Activated naive CD4-positive, alpha-beta T cell treated with anti-CD3 and anti-CD28 coated beads, Interleukin-2, amount 50 U/mL, for 72 hours (primary cell): ENCODE results near the gene ITPK1. TPM values are rescaled to one million over a fixed set of nuclear protein-coding genes. Genes with fewer than 3 reads are reported as not detected.

Experiments
- ATAC-seq, 2 donors: fragments of 150-1000 bp; cut with Tn5 transposase; 2 replicates each; pipeline ENCODE4 v1.10.0; 2021; ENCODE audit warnings: mild to moderate bottlenecking in 2 of 2, moderate library complexity in 2 of 2
- DNase-seq, 2 donors: peaks; one replicate each; pipeline ENCODE4 v3.0.0; 2021 to 2022; ENCODE audit warnings: low spot score in 2 of 2
- H3K27ac Mint-ChIP-seq, 2 donors: one replicate each; pipeline ENCODE4 v1.8.0; 2022; ENCODE audit warnings: mild to moderate bottlenecking in 2 of 2, mixed read lengths in 2 of 2
- H3K36me3 Mint-ChIP-seq, 2 donors: one replicate each; pipeline ENCODE4 v1.8.0; 2022; ENCODE audit warnings: mixed read lengths in 2 of 2
- H3K9me3 Mint-ChIP-seq, 2 donors: one replicate each; pipeline ENCODE4 v1.8.0; 2022; ENCODE audit warnings: mixed read lengths in 2 of 2
- total RNA-seq, 2 donors: library from RNA; stranded (reverse); gene quantifications; one replicate each; pipeline ENCODE4 v1.2.3, GENCODE V29; 2022

Gene ITPK1
- total RNA-seq, 2 donors from 2014 or later: 15.2 to 33.2 TPM

DNA sequence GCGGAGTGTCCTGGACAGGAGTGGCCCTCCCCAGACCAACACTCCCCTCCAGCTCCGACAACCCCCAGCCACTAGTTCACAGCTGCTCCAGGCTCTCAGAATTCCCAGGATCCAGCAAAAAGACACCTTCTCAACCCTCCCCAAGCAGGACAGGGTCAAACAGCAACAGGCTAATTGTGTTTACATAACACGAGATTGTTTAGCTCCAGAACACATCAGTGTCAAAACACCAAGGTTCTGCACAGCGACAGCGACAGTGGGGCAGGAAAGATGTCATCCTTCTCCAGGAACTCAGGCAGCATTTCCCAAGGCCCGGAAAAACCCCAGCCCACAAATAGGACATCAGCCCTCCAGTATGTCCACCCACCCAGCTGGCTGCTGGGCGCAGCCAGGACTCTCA, 16.5 kb downstream of the ITPK1 start:
- no peaks in the 10 kb centered on the region for H3K36me3 Mint-ChIP-seq
- H3K27ac Mint-ChIP-seq: no peak overlapping the region
- DNase-seq: no peak
- no peak for ATAC-seq
- no peaks in the 10 kb centered on the region for H3K9me3 Mint-ChIP-seq

DNA sequence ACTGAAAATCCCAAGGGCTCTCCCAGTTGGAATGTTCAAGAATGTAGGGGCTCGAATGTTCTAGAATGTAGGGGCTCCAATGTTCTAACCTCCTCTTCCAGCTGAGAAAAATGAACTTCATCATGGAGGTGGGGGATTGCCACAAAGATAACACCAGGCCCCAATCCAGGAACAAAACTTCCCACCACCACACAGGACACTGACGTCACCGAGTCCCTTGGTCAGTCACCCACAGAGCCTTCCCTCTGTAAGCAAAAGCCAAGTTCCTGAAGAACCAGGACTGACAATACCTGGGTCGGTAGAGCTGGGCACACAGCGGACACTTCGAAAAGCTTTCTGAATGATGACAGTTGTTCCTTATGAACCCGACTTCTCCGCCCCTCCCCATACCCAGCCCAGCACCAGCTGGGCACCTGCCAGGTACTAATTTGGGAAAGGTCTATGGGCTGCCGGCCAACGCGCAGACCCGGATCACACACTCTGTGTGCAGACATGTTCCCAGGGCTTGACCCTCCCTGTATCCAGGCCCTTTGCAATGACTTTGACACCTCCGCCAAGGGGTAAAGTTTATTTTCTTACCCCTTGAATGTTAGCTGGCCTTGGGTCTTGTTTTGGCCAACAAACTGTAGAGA, 18.9 kb downstream of the ITPK1 start:
- H3K27ac Mint-ChIP-seq: peak overlapping the region in 1 of 2 donors; percentile 50
- no peaks in the 10 kb centered on the region for H3K9me3 Mint-ChIP-seq
- H3K36me3 Mint-ChIP-seq: no peaks in the 10 kb centered on the region

DNA sequence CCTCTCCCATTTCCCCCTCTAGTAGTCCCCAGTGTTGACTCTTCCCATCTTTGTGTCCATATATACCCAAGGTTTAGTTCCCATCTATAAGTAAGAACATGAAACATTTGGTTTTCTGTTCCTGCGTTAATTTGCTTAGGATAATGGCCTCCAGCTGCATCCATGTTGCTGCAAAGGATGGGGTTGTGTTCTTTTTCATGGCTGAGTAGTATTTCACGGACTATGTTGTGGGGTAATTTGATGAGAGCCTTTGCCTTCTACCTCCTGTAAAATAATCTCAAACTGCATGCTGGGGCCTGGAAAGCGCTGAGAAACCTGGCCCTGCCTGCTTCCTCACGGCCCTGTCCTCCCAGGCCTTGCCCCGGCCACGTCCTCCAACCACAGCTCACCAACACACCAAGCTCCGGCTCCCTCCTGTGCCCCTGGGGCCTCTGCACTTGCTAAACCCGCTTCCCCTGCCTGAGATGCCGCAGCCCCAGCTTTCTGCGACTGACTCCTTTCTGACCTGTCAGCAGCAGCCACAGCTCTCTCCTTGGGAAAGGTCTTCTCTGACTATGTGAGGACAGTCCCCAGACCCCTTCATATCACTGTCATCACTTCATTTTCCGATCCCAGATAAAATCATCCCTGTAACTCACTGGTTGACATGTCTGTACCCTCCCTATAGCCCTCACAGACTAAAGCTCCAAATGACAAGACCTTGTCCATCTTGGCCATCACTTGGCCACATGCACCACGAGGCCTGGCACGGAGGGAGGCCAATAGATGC, 19.8 kb downstream of the ITPK1 start:
- no peaks in the 10 kb centered on the region for H3K36me3 Mint-ChIP-seq
- H3K9me3 Mint-ChIP-seq: no peaks in the 10 kb centered on the region
- peak overlapping the region in 1 of 2 donors; percentile 51 for H3K27ac Mint-ChIP-seq
- no peak for ATAC-seq
- no peak for DNase-seq

More for the DNA sequence above, 18.9 kb downstream of the ITPK1 start:
- DNase-seq (no peak), ATAC-seq (no peak)

DNA sequence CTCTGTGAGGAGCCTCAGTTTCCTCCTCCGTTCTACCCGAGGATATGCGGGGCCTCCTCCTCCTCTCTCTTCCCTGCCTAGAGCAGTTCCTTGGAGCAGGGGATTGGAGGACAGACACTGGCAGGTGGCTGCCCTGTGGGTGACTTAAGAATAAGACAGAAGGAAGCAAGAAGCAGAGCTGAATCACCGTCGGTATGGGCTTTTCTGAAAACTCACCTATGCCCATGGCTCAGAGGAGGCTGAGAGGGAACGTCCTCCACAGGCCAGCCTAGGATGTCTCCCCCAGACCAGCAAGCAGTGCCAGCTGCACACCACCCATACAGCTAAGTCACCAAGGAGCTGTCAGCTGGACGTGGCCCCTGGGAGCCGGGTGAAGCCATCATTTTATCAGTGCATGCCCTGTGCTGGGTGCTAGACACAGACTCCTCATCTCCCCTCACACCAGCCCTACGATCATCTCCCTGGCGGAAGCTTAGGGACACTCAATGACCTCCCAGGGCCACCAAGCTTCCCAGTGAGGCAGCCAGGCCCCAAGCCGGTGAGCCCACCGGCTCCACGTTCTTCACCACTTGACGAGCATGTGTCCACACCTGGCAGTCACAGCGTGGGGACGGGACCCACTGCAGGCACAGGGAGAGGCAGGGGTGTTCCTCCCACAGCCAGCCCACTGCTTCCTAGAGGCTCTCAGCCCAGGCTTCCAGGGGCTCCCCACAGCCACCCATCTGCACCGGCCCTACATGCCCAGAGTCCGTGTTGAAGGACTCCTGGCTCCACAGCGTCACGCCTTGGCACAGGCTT, 21.4 kb downstream of the ITPK1 start:
- H3K36me3 Mint-ChIP-seq: no peaks in the 10 kb centered on the region
- ATAC-seq (no peak), DNase-seq (no peak)
- no peaks in the 10 kb centered on the region for H3K9me3 Mint-ChIP-seq
- peak overlapping the region; percentile 2 to 44 for H3K27ac Mint-ChIP-seq

DNA sequence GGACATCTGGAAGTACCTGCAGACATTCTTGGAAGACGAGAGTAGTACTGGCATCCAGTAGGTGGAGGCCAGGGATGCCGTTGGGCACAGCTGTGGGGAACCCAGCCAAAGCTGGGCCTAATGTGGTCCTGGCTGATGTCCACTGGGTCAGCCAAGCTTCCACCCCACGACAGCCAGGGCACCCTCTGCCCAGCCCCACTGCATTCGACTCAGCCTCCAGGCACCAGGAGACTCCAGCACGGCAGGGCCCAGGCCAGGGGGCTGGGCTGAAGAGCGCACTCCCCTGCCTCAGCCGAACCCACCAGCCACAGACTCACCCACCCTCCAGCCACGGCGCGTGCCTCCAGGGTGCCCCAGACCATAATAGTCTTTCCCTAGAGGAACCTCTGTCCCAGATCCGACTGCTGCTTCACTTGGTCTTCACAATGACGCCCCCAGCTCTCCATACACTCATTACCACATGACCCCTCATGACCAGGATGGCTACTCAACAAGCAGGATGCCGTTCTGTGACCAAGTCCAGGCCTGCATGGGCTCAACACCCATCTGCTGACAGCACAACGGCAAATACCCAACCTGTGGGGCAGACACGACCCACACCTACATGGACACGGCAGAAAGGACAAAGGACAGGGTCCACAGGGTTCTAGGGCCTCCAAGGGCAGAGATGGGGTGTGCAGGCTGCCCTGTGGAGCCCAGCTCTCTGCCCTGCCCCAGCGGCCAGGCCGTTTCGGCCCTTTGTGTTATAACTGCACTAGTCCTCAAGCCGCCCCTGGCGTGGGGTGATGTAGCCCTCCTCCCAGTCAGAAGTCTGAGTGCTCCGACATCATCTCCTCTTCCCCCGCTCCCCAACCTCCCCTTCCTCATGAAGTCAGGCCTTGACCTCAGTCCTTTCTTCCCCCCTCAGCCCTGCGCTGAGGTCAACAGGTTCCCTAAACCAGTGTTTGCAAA, 22.8 kb downstream of the ITPK1 start:
- no peak for ATAC-seq
- DNase-seq: no peak
- H3K9me3 Mint-ChIP-seq: no peaks in the 10 kb centered on the region
- H3K27ac Mint-ChIP-seq: peak overlapping the region in 1 of 2 donors; percentile 18
- no peaks in the 10 kb centered on the region for H3K36me3 Mint-ChIP-seq

DNA sequence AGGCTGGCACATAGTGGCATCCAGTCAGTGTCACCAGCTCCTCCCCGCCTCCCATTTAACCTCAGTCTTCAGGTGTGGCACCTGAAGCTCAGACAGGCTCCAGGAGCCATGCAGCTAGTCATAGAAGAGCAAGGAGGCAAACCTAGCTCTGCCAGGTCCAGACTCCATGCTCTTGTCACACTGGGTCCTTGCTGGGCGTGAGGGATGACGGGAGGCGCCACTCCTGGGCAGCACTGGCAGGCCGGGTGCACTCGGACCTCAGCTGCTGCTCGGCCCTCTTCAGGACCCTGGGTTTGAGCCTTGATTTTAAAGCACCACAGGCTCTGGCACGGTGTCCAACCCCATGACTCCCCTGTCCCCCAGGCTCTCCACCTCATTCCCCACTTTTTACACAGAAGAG, 24.1 kb downstream of the ITPK1 start:
- ATAC-seq: no peak
- no peaks in the 10 kb centered on the region for H3K36me3 Mint-ChIP-seq
- peak overlapping the region in 1 of 2 donors; percentile 40 for H3K27ac Mint-ChIP-seq
- H3K9me3 Mint-ChIP-seq: no peaks in the 10 kb centered on the region
- DNase-seq: no peak

DNA sequence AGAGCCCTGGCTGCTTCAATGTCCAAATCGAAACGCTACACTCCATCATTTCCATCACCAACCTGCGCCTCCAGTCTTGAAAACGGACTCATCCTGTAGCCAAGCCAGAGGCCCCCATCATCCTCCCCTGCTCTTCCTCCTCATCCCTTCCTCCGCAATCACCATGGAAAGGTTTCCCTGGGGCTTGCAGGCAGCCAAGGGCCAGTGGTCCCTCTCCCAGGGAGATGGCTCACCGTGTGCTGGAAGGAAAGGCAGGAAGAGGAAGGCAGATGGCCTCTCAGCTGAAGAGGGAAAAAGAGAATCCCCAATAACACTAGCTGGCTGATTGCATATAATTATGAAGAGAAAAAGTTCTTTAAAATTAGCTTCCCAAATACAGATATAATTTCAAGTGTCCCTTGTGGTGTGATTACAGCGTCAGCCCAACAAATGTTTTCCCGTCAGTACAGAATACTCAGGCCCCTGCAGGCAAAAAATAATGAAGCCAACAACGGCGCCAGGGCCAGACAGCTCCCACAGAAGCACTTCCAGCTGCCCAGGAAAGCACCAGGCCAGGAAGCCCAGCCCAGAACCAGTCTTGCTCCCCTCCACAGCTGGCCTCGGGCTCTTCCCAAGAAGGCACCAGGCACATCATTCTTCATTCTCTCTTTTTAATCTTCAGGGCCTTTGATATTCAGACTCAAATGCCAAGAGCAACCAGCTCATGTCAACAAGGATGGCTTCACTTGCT, 24.7 kb downstream of the ITPK1 start:
- DNase-seq: no peak
- H3K36me3 Mint-ChIP-seq: no peaks in the 10 kb centered on the region
- H3K9me3 Mint-ChIP-seq: no peaks in the 10 kb centered on the region
- peak overlapping the region in 1 of 2 donors; percentile 5 for H3K27ac Mint-ChIP-seq
- ATAC-seq: no peak

DNA sequence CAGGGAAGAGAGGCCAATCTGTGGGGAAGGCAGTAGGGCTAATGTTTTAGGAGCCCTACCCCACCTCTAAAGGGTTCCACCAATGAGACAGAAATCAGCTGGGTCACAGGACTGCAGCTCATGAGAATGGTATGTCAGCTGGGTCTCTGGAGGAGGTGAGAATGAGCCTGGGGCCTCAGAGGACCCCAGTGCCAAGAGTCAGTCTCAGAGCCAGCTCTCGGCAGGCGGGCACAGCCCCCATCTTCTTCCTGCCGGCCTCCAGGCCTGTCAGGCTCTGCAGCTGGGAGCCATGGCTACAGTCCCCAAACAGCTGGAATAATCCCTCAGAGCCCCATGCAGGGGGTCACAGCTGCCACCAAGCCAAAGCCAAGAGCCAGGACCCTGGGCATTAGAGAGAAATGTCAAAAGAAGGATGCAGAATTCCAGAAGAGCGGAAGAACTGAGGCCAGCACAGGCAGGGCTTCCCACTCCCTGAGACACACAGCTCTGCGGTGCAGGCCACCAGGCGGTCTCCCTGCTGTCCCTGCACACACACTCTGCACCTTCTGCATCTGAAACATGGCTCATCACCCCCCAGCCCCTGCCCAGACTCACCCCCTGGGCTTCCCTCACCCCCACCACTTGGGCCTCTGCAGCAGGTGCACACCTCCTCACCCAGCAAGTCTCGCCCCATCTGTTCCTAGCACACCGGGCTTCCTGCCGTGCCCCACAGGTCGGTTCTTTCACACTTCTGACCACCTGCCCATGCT, 26.0 kb downstream of the ITPK1 start:
- H3K27ac Mint-ChIP-seq: peak overlapping the region; percentile 44 to 60
- no peaks in the 10 kb centered on the region for H3K9me3 Mint-ChIP-seq
- DNase-seq: no peak
- ATAC-seq: no peak
- no peaks in the 10 kb centered on the region for H3K36me3 Mint-ChIP-seq

DNA sequence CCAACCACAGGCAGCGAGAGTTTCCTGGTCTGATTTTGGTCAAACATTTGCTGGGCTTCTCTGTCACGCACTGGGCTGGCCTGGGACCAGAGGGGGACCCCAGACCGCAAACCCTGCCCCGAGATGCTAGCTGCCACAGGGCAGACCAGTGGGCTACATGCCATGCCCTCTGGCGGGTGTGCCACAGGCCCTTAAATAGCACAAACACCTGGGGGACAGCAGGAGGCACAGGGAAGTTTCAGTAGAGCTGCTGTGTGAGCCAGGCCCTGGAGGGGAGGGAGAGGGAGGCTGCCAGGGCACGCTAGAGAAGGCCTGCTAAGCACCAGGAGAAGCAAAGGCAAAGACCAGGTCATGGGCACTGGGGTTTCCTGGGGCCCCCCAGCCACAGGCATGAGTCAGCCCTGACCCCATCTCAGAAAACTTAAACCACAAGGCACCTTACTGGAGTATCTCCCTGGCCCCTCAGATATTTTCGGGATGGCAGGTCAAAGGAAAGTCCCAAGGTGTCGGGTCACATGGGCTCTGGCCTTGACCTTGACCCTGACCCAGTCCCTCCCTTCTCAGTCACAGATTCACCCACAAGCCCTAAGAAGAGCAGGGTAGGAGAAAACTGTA, 29.2 kb downstream of the ITPK1 start:
- Mint-ChIP-seq H3K9me3 (no peaks in the 10 kb centered on the region), H3K27ac (peak overlapping the region; percentile 68 to 86), H3K36me3 (no peaks in the 10 kb centered on the region)
- no peak for DNase-seq
- peak; percentile 23 to 39 for ATAC-seq

DNA sequence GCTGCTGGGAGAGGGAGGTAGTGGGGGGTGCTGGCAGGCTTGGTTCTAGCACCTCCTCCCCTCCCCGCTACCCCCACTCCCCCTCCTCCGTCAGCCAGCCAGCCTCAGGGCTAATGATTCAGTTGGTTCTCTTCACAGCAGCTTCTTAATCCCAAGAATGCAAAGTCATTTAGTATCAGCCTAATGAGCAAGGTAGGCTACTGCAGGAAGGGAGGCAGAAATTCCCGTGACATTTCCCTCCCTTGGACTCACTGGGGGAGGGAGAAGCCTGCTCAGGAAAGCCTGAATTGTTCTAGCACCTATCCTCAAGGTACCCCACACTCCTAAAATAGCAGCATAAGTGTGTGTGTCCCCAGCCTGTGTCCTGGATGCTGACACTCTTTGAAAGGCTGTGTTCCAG, 29.8 kb downstream of the ITPK1 start:
- DNase-seq (no peak), ATAC-seq (no peak)
- Mint-ChIP-seq H3K36me3 (no peaks in the 10 kb centered on the region), H3K27ac (no peak overlapping the region), H3K9me3 (no peaks in the 10 kb centered on the region)

DNA sequence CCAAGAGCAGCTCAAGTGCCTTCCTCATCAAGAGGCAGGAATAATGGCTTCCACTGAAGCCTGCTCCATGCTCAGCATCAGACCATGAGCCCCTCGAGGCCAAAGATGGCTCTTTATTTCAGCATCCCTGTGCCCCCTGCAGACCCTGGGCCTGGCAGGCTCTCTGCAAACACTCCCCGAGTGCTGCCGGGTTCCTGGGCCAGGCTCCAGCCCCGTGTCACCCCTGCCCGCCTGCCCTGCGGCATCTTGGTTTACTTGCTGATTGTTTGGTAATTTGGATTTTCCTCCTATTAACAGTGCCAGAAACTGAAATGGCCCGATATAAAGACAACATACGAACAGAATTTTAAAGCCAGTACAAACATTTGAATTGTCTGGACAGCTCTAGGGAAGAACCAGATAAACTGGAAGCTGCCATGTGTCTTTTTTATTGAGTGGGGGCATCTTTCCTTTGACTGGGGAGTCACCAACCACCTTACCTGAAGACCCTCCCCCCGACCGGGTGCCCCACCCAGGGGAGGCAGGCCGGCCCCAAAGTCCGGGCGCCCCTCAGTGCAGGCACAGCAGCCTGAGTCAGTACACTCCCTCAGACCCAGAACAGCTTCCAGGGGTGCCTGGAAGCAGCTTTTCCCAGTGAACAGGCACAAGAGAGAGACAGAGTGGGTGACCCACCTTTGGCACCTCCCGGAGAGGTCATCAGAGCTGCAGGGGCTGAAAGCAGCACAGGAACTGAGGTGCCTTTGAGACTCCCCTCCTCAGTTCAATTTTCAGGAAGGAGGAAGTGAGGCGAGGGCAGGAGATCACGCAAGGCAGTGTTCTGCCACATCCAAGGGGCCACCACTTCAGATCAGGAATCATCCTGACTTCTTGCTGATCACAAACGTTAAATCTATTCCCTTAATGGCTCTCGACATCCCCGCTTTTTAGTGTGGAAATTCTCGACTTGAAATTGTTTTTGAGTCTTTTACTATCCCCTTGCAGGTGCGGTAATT, 30.6 kb downstream of the ITPK1 start:
- Mint-ChIP-seq H3K27ac (peak overlapping the region; percentile 29 to 69), H3K36me3 (no peaks in the 10 kb centered on the region), H3K9me3 (no peaks in the 10 kb centered on the region)
- ATAC-seq (no peak), DNase-seq (no peak)

DNA sequence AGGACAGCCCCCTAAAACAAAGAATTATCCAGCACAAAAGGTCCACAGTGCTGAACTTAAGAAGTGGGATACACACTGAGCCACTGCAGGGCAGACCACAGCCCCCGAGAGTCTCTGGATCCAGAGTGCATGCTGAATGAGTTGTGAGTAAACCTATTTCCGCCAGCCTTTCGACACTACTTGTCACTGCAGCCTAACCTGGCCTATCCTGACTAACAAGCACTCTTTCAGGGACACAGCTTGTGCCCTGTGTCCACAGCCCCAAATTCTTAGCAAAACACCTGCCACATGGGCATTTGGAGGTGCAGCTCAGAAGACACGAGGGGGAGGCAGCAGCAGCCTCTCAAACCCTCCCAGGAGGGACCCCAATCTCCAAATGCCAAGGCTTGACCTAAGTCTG, 31.3 kb downstream of the ITPK1 start:
- ATAC-seq (no peak), DNase-seq (no peak)
- H3K27ac Mint-ChIP-seq: no peak overlapping the region
- no peaks in the 10 kb centered on the region for H3K36me3 Mint-ChIP-seq
- no peaks in the 10 kb centered on the region for H3K9me3 Mint-ChIP-seq

DNA sequence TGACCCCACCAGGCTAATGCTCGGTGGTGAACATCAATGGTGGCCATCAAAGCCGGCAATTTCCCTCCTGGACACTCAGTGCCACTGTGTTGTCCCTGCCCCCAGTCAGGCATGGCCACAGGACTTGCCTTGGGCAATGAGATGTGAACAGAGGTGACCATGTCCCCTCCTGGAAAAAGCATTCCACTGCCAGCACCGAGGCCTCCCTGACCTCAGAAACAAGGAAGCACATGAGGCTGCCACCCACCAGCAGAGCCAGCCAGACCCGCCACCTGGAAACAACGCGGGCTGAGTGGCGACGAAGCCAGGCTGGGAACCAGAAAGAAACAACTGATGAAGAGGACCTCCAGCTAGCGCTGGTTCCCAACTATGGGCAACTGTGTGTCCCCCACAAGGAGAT, 31.8 kb downstream of the ITPK1 start:
- Mint-ChIP-seq H3K27ac (peak overlapping the region in 1 of 2 donors; percentile 17), H3K36me3 (no peaks in the 10 kb centered on the region), H3K9me3 (no peaks in the 10 kb centered on the region)
- ATAC-seq: no peak
- DNase-seq: no peak

DNA sequence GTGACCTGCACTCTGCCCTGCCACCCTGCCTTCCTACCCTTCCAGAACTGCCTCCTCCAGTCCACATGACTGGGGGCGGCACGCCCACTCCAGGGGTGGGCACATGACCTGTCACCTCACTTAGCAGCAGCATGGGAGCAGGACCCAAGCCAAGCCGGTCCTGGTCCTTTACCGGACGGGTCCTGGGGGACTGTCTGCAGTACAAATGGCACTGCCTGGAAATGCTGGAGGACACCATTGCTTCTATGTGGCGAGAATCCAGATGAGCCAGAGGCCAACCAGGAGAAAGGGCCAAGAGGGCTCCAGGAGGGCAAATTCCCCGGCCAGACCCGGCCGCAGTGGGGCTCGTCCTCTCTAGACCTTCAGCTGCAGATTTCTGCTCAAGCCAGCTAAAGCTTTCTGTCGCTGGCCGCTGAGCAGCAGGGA, 33.1 kb downstream of the ITPK1 start:
- no peaks in the 10 kb centered on the region for H3K36me3 Mint-ChIP-seq
- peak overlapping the region in 1 of 2 donors; percentile 94 for H3K27ac Mint-ChIP-seq
- no peak for ATAC-seq
- no peak for DNase-seq
- no peaks in the 10 kb centered on the region for H3K9me3 Mint-ChIP-seq
